Bone marrow (tissue), 2 donors: ENCODE results near the gene PATJ.
"Not testable (repeated sequence)": the region's sequence is repeated elsewhere in the genome, so short reads cannot be mapped to it uniquely, and the experiment has no call there.

Source experiments
- DNase-seq, 2 donors: peaks; one replicate each; lab custom pipeline; 2025; lab: John Stamatoyannopoulos, UW

Gene PATJ

GRCh38 chr1:61741711-61742619 is at the start of gene PATJ:
PATJ (plus strand) TSS chr1:61742480; CDS start chr1:61762893, 20,413 bp downstream.
- no peak for DNase-seq

- no peak for DNase-seq
These were observed 42.1 kb upstream of the PATJ start for GRCh38 chr1:61699911-61700851.

- DNase-seq, result no peak
These were observed 33.0 kb upstream of the PATJ start for GRCh38 chr1:61708953-61709907.

- no peak for DNase-seq
These were observed 32.4 kb upstream of the PATJ start for GRCh38 chr1:61709908-61710289.

GRCh38 chr1:61711257-61711656 is 31.0 kb upstream of the PATJ start:
- not testable (repeated sequence) for DNase-seq

GRCh38 chr1:61711969-61712368 is 30.3 kb upstream of the PATJ start:
- DNase-seq, result no peak

- DNase-seq, result not testable (repeated sequence)
These were observed 23.1 kb upstream of the PATJ start for GRCh38 chr1:61718996-61719663.

GRCh38 chr1:61724506-61724812 is 17.8 kb upstream of the PATJ start:
- DNase-seq, result peak in 1 of 2 donors; percentile 40

GRCh38 chr1:61724813-61725694 is 17.2 kb upstream of the PATJ start, which contains the start of gene TM2D1:
TM2D1 (minus strand) TSS chr1:61725141; CDS start chr1:61725120, 21 bp downstream.
- peak; percentile 73 to 86 for DNase-seq

- no peak for DNase-seq
These were observed 14.7 kb upstream of the PATJ start for GRCh38 chr1:61727544-61727943.

- not testable (repeated sequence) for DNase-seq
These were observed 11.6 kb upstream of the PATJ start for GRCh38 chr1:61730679-61731078.

GRCh38 chr1:61732726-61733125 is 9.6 kb upstream of the PATJ start:
- DNase-seq, result no peak

- DNase-seq, result no peak
These were observed 1.3 kb upstream of the PATJ start for GRCh38 chr1:61740751-61741700.

- no peak for DNase-seq
These were observed 545 bp downstream of the PATJ start for GRCh38 chr1:61742620-61743430.

GRCh38 chr1:61743431-61743705 is 1.1 kb downstream of the PATJ start:
- DNase-seq, result no peak

GRCh38 chr1:61743716-61744580 is 1.7 kb downstream of the PATJ start:
- no peak for DNase-seq

GRCh38 chr1:61746813-61747212 is 4.5 kb downstream of the PATJ start:
- DNase-seq, result no peak
